ENCODE data around the gene PNPLA8.

DNA sequence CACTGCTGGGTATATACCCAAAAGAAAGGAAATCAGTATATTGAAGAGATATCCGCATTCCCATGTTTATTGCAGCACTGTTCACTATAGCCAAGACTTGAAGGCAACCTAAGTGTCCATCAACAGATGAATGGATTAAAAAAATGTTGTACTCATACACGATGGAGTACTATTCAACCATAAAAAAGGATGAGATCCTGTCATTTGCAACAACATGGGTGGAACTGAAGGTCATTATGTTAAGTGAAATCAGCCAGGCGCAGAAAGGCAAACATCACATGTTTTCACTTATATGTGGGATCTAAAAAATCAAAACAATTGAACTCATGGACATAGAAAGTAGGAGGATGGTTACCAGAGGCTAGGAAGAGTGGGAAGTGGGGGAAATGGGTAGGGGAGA is 89.0 kb downstream of the PNPLA8 start:
- TF ChIP-seq, protein P1, sequence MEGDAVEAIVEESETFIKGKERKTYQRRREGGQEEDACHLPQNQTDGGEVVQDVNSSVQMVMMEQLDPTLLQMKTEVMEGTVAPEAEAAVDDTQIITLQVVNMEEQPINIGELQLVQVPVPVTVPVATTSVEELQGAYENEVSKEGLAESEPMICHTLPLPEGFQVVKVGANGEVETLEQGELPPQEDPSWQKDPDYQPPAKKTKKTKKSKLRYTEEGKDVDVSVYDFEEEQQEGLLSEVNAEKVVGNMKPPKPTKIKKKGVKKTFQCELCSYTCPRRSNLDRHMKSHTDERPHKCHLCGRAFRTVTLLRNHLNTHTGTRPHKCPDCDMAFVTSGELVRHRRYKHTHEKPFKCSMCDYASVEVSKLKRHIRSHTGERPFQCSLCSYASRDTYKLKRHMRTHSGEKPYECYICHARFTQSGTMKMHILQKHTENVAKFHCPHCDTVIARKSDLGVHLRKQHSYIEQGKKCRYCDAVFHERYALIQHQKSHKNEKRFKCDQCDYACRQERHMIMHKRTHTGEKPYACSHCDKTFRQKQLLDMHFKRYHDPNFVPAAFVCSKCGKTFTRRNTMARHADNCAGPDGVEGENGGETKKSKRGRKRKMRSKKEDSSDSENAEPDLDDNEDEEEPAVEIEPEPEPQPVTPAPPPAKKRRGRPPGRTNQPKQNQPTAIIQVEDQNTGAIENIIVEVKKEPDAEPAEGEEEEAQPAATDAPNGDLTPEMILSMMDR (IDR thresholded peaks at IDR 0.05; ENCODE audit: low read depth, low read length, missing input control): no peak
- TF ChIP-seq JUND (IDR thresholded peaks at IDR 0.05) (no peak), RAD21 (IDR thresholded peaks at IDR 0.05) (no peak), EGR1 (IDR thresholded peaks at IDR 0.05; ENCODE audit: low read depth in 2 of 2) (no peak), SP1 (IDR thresholded peaks at IDR 0.05) (no peak), FOXA2 (IDR thresholded peaks at IDR 0.05) (no peak), YY1 (IDR thresholded peaks at IDR 0.05) (no peak), GABPA (IDR thresholded peaks at IDR 0.05 in 1 of 2, conservative IDR thresholded peaks at IDR 0.05 in 1 of 2) (no peak), TAF1 (conservative IDR thresholded peaks at IDR 0.05) (no peak)
- TF ChIP-seq, protein P2, sequence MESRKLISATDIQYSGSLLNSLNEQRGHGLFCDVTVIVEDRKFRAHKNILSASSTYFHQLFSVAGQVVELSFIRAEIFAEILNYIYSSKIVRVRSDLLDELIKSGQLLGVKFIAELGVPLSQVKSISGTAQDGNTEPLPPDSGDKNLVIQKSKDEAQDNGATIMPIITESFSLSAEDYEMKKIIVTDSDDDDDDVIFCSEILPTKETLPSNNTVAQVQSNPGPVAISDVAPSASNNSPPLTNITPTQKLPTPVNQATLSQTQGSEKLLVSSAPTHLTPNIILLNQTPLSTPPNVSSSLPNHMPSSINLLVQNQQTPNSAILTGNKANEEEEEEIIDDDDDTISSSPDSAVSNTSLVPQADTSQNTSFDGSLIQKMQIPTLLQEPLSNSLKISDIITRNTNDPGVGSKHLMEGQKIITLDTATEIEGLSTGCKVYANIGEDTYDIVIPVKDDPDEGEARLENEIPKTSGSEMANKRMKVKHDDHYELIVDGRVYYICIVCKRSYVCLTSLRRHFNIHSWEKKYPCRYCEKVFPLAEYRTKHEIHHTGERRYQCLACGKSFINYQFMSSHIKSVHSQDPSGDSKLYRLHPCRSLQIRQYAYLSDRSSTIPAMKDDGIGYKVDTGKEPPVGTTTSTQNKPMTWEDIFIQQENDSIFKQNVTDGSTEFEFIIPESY (IDR thresholded peaks at IDR 0.05): no peak
- TF ChIP-seq, protein P3, sequence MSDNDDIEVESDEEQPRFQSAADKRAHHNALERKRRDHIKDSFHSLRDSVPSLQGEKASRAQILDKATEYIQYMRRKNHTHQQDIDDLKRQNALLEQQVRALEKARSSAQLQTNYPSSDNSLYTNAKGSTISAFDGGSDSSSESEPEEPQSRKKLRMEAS (IDR thresholded peaks at IDR 0.05): no peak
- TF ChIP-seq, protein P4, sequence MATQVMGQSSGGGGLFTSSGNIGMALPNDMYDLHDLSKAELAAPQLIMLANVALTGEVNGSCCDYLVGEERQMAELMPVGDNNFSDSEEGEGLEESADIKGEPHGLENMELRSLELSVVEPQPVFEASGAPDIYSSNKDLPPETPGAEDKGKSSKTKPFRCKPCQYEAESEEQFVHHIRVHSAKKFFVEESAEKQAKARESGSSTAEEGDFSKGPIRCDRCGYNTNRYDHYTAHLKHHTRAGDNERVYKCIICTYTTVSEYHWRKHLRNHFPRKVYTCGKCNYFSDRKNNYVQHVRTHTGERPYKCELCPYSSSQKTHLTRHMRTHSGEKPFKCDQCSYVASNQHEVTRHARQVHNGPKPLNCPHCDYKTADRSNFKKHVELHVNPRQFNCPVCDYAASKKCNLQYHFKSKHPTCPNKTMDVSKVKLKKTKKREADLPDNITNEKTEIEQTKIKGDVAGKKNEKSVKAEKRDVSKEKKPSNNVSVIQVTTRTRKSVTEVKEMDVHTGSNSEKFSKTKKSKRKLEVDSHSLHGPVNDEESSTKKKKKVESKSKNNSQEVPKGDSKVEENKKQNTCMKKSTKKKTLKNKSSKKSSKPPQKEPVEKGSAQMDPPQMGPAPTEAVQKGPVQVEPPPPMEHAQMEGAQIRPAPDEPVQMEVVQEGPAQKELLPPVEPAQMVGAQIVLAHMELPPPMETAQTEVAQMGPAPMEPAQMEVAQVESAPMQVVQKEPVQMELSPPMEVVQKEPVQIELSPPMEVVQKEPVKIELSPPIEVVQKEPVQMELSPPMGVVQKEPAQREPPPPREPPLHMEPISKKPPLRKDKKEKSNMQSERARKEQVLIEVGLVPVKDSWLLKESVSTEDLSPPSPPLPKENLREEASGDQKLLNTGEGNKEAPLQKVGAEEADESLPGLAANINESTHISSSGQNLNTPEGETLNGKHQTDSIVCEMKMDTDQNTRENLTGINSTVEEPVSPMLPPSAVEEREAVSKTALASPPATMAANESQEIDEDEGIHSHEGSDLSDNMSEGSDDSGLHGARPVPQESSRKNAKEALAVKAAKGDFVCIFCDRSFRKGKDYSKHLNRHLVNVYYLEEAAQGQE (IDR thresholded peaks at IDR 0.05): no peak
- TF ChIP-seq, protein P5, sequence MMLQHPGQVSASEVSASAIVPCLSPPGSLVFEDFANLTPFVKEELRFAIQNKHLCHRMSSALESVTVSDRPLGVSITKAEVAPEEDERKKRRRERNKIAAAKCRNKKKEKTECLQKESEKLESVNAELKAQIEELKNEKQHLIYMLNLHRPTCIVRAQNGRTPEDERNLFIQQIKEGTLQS (IDR thresholded peaks at IDR 0.05): no peak
